Measurements from ENCODE around the gene PTGR3. TPM values are rescaled to one million over a fixed set of nuclear protein-coding genes. Genes with fewer than 3 reads are reported as not detected.

Gene PTGR3
- total and polyA plus RNA-seq, 2 experiments from 2014 or later = 24.4 to 25.7 TPM

GRCh38 chr18:75201282-75202270, 7.4 kb downstream of the PTGR3 start:
- H4K20me1 ChIP-seq (ENCODE audit: insufficient read depth, poor library complexity, severe bottlenecking) = peaks cover 24% of the 10 kb centered on the region
- no peak for DNase-seq (ENCODE audit: low spot score)
- H3K27ac ChIP-seq = no peak overlapping the region
- no peak overlapping the region for H3K4me3 ChIP-seq
- no peaks in the 10 kb centered on the region for H3K9me3 ChIP-seq (ENCODE audit: low read depth)
- peaks cover 78% of the 10 kb centered on the region for H3K79me2 ChIP-seq
- no peak overlapping the region for H3K4me2 ChIP-seq
- H3K4me1 ChIP-seq (ENCODE audit: insufficient read depth) = peaks cover 4% of the 10 kb centered on the region
- no peaks in the 10 kb centered on the region for H3K9me2 ChIP-seq (replicated peaks; ENCODE audit: insufficient read depth)
- WGBS (ENCODE audit: low lambda C conversion rate, missing lambda C conversion rate) = 94% methylated on average over 18 of the region's 18 CpGs
- H3K36me3 ChIP-seq (replicated peaks; ENCODE audit: insufficient read depth, low read depth) = no peaks in the 10 kb centered on the region
- H3K27me3 ChIP-seq = peaks cover 22% of the 10 kb centered on the region
- no peak for TF ChIP-seq CTCF (IDR thresholded peaks at IDR 0.05; ENCODE audit: poor library complexity)
- TF ChIP-seq EZH2phosphoT487 (IDR thresholded peaks at IDR 0.05; ENCODE audit: low read depth, severe bottlenecking, unreplicated experiment) = no peak
- TF ChIP-seq EZH2 (IDR thresholded peaks at IDR 0.05; ENCODE audit: borderline replicate concordance) = no peak
- H2AFZ ChIP-seq = no peak overlapping the region

- Histone ChIP-seq H3K4me1 (ENCODE audit: insufficient read depth) (peaks cover 4% of the 10 kb centered on the region), H3K4me3 (no peak overlapping the region), H3K9me2 (replicated peaks; ENCODE audit: insufficient read depth) (no peaks in the 10 kb centered on the region), H4K20me1 (ENCODE audit: insufficient read depth, poor library complexity, severe bottlenecking) (peaks cover 16% of the 10 kb centered on the region), H3K79me2 (peaks cover 70% of the 10 kb centered on the region), H3K27me3 (peaks cover 13% of the 10 kb centered on the region), H2AFZ (no peak overlapping the region), H3K9me3 (ENCODE audit: low read depth) (no peaks in the 10 kb centered on the region), H3K27ac (no peak overlapping the region), H3K36me3 (replicated peaks; ENCODE audit: insufficient read depth, low read depth) (no peaks in the 10 kb centered on the region), H3K4me2 (no peak overlapping the region)
- no peak for TF ChIP-seq EZH2phosphoT487 (IDR thresholded peaks at IDR 0.05; ENCODE audit: low read depth, severe bottlenecking, unreplicated experiment)
- no peak for TF ChIP-seq CTCF (IDR thresholded peaks at IDR 0.05; ENCODE audit: poor library complexity)
- no peak for TF ChIP-seq EZH2 (IDR thresholded peaks at IDR 0.05; ENCODE audit: borderline replicate concordance)
- WGBS (ENCODE audit: low lambda C conversion rate, missing lambda C conversion rate) = 85% methylated on average over 7 of the region's 7 CpGs
- no peak for DNase-seq (ENCODE audit: low spot score)
These were observed 8.2 kb downstream of the PTGR3 start for GRCh38 chr18:75200605-75201280.

DNA sequence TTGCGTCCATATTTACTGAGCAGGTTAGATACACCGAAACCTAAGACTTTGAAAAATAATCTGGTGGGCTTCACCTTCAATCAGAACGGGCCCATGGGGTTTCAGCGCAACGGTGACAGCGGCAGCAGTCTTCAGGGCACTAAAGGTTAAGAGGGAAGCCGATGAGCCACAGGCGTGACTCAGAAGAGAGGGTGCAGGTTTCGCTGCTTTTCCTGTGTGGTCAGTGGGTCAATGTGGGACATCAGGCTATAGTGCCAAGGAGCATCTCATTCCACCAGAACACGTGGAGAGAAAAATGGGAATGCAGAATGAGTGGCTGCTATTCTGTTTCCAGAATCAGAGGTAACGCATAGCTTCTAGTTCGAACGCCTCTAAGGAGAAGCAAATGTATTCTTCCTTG, 8.9 kb downstream of the PTGR3 start:
- no peak overlapping the region for H2AFZ ChIP-seq
- no peak for DNase-seq (ENCODE audit: low spot score)
- TF ChIP-seq CTCF (IDR thresholded peaks at IDR 0.05; ENCODE audit: poor library complexity) (no peak), EZH2 (IDR thresholded peaks at IDR 0.05; ENCODE audit: borderline replicate concordance) (no peak), EZH2phosphoT487 (IDR thresholded peaks at IDR 0.05; ENCODE audit: low read depth, severe bottlenecking, unreplicated experiment) (no peak)
- WGBS (ENCODE audit: low lambda C conversion rate, missing lambda C conversion rate) = 94% methylated on average over 13 of the region's 13 CpGs
- peaks cover 63% of the 10 kb centered on the region for H3K79me2 ChIP-seq
- no peaks in the 10 kb centered on the region for H3K36me3 ChIP-seq (replicated peaks; ENCODE audit: insufficient read depth, low read depth)
- peaks cover 7% of the 10 kb centered on the region for H3K27me3 ChIP-seq
- peaks cover 11% of the 10 kb centered on the region for H4K20me1 ChIP-seq (ENCODE audit: insufficient read depth, poor library complexity, severe bottlenecking)
- H3K4me3 ChIP-seq = no peak overlapping the region
- no peak overlapping the region for H3K27ac ChIP-seq
- no peak overlapping the region for H3K4me2 ChIP-seq
- H3K4me1 ChIP-seq (ENCODE audit: insufficient read depth) = peaks cover 4% of the 10 kb centered on the region
- no peaks in the 10 kb centered on the region for H3K9me3 ChIP-seq (ENCODE audit: low read depth)
- no peaks in the 10 kb centered on the region for H3K9me2 ChIP-seq (replicated peaks; ENCODE audit: insufficient read depth)

All from hepatocyte (in vitro differentiated cells).